ENCODE measurements around the gene GDPD3. TPM values are rescaled to one million over a fixed set of nuclear protein-coding genes. Genes with fewer than 3 reads are reported as not detected.

The GDPD3 gene
- total RNA-seq, 1 donor from 2014 or later: 4.9 TPM

DNA sequence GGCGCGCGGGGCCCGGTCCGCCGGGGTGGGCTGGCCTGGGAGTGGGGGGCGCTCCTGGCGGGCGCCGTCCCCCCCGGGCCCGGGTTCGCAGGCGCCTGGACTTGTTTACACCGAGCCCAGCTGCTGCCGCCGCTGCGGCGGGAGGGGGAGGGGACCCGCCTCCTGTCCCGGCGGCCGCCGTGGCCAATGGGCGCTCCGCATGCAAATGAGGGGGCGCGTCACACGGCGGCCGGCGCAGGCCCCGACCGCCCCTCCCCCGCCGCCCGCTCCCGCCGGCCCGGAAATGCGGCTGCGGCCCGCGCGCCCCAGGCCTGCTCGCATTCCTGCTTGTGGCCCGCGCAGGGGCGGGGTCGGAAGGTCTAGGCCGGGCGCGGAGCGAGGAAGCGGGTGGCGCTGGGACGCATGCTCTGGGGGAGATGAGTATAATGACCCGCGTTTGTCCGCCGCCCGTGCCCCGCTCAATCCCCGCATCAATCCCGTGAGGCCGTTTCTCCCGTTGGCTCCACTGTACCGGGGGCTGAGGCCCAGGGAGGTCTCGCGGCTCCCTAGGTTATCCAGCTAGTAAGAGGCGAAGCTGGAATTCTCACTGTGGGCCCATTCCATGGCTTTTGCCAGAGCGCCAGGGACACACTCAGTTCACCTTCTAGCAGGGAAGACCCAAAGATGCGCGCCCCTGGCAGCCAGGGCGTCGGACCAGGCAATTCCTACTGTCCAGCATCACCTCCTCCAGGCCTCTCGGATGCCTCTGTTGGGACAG, 17.1 kb downstream of the GDPD3 start, which contains the start of gene YPEL3:
TSS of gene YPEL3 (minus strand) at position 109 of the 757 bp plus-strand sequence. CDS start 731 bp downstream, outside the sequence.
- Mint-ChIP-seq H3K27me3 (ENCODE audit: unreplicated experiment) (peaks cover 9% of the 10 kb centered on the region), H3K27ac (ENCODE audit: unreplicated experiment) (peak within 1 kb of the TSS; percentile 94), H3K9me3 (ENCODE audit: unreplicated experiment) (peaks cover 11% of the 10 kb centered on the region), H3K36me3 (ENCODE audit: unreplicated experiment) (peaks cover 19% of the 10 kb centered on the region), H3K4me1 (ENCODE audit: low read depth, unreplicated experiment) (peaks cover 11% of the 10 kb centered on the region), H3K4me3 (ENCODE audit: unreplicated experiment) (peak within 1 kb of the TSS; percentile 85)
- peak; percentile 93 for DNase-seq
- TF ChIP-seq, protein P1, sequence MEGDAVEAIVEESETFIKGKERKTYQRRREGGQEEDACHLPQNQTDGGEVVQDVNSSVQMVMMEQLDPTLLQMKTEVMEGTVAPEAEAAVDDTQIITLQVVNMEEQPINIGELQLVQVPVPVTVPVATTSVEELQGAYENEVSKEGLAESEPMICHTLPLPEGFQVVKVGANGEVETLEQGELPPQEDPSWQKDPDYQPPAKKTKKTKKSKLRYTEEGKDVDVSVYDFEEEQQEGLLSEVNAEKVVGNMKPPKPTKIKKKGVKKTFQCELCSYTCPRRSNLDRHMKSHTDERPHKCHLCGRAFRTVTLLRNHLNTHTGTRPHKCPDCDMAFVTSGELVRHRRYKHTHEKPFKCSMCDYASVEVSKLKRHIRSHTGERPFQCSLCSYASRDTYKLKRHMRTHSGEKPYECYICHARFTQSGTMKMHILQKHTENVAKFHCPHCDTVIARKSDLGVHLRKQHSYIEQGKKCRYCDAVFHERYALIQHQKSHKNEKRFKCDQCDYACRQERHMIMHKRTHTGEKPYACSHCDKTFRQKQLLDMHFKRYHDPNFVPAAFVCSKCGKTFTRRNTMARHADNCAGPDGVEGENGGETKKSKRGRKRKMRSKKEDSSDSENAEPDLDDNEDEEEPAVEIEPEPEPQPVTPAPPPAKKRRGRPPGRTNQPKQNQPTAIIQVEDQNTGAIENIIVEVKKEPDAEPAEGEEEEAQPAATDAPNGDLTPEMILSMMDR (IDR thresholded peaks at IDR 0.05; ENCODE audit: partially characterized antibody, unreplicated experiment): no peak

DNA sequence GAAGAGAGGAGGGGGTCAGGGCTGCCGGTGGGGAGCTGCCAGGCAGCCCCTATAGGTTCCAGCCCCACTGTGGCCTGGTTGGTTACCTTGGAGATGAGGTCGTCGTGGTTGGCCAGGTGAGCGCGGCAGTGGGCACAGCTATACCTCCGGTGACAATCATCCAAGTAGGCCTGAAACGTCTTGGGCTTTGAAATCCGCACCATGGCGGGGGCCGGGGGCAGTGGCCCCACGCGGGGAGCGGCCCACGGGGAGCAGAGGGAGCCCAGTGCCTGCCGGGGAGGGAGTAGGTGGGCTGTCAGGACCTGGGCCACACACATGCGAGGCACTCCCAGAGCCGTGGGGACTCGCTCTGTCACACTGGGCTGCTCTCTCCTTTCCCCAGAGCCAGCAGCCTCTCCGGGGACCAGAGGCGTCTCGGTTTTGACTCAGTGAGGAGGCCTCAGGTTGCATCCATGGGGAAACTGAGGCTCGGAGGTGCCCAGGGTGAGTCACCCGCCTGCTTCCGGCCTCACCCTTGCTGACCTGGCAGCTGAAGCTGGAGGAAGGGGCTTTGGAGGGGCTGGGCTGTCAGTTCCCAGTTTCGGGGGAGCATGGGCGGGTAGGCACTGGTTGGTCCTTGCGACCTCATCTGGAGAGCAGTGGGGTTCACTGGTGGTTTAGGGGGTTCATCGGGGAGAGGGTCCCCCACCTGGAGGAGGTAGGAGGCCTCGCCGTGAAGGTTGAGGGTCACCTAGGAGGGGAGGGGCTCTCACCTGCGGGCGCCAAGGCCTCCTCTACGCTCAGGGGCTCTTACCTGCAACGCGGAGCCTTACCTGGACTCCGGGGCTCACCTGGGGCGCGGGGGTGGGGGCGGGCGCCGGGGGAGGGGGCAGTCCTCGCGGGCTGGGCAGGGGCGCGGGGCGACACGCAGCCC, 17.9 kb downstream of the GDPD3 start:
- Mint-ChIP-seq H3K9me3 (ENCODE audit: unreplicated experiment) (peaks cover 11% of the 10 kb centered on the region), H3K27me3 (ENCODE audit: unreplicated experiment) (peaks cover 9% of the 10 kb centered on the region), H3K36me3 (ENCODE audit: unreplicated experiment) (peaks cover 19% of the 10 kb centered on the region), H3K4me1 (ENCODE audit: low read depth, unreplicated experiment) (peaks cover 11% of the 10 kb centered on the region), H3K27ac (ENCODE audit: unreplicated experiment) (peak overlapping the region; percentile 94), H3K4me3 (ENCODE audit: unreplicated experiment) (peak overlapping the region; percentile 85)
- peak; percentile 59 for DNase-seq
- TF ChIP-seq, protein P1 (IDR thresholded peaks at IDR 0.05; ENCODE audit: partially characterized antibody, unreplicated experiment): no peak

- peak overlapping the region; percentile 79 for H3K4me3 Mint-ChIP-seq (ENCODE audit: unreplicated experiment)
- H3K27ac Mint-ChIP-seq (ENCODE audit: unreplicated experiment): peak overlapping the region; percentile 78
- H3K27me3 Mint-ChIP-seq (ENCODE audit: unreplicated experiment): peaks cover 9% of the 10 kb centered on the region
- H3K9me3 Mint-ChIP-seq (ENCODE audit: unreplicated experiment): peaks cover 11% of the 10 kb centered on the region
- no peak for DNase-seq
- TF ChIP-seq, protein P1 (IDR thresholded peaks at IDR 0.05; ENCODE audit: partially characterized antibody, unreplicated experiment): no peak
- H3K36me3 Mint-ChIP-seq (ENCODE audit: unreplicated experiment): peaks cover 19% of the 10 kb centered on the region
- peaks cover 13% of the 10 kb centered on the region for H3K4me1 Mint-ChIP-seq (ENCODE audit: low read depth, unreplicated experiment)
Observed at GRCh38 chr16:30094541-30095165, 18.7 kb downstream of the GDPD3 start.

DNA sequence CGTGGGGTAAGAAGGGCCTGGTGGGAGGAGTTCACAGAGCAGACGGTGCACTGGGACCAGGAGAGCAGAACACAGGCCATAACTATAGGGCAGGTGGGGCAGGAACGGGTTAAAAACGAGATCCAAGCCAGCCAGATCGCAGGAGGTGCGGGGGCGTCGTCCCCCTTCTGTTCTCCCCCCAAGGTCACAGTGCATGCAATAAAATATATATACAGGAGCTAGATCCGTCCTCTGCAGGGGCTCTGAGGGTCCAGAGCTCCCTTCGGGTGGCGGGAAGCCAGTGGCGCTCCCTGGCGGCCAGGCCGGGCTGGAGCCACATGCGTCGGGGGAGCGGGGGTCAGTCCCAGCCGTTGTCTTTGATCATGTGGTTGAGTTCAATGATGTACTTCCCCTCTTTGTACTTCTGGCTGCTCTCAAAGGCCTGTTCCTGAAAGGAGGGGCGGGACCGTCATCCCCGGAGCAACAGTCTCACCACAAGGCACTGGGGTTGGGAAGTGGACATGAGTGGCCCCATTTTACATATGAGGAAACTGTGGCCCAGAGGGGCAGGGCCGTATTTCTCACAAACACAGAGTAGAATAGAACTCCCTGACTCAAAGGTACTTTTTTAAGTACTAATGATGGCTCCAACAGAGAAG, 20.8 kb downstream of the GDPD3 start:
- peaks cover 12% of the 10 kb centered on the region for H3K27me3 Mint-ChIP-seq (ENCODE audit: unreplicated experiment)
- H3K4me3 Mint-ChIP-seq (ENCODE audit: unreplicated experiment): peak overlapping the region; percentile 85
- TF ChIP-seq, protein P1 (IDR thresholded peaks at IDR 0.05; ENCODE audit: partially characterized antibody, unreplicated experiment): peak; percentile 41
- peaks cover 6% of the 10 kb centered on the region for H3K36me3 Mint-ChIP-seq (ENCODE audit: unreplicated experiment)
- peak overlapping the region; percentile 80 for H3K27ac Mint-ChIP-seq (ENCODE audit: unreplicated experiment)
- peaks cover 13% of the 10 kb centered on the region for H3K4me1 Mint-ChIP-seq (ENCODE audit: low read depth, unreplicated experiment)
- H3K9me3 Mint-ChIP-seq (ENCODE audit: unreplicated experiment): peaks cover 11% of the 10 kb centered on the region
- DNase-seq: peak; percentile 86

Measured in glutamatergic neuron (in vitro differentiated cells).